ENCODE results near the gene KNSTRN.
A peak's percentile ranks its signal among the peaks of the same experiment; 100 is the strongest.

KNSTRN gene

DNA sequence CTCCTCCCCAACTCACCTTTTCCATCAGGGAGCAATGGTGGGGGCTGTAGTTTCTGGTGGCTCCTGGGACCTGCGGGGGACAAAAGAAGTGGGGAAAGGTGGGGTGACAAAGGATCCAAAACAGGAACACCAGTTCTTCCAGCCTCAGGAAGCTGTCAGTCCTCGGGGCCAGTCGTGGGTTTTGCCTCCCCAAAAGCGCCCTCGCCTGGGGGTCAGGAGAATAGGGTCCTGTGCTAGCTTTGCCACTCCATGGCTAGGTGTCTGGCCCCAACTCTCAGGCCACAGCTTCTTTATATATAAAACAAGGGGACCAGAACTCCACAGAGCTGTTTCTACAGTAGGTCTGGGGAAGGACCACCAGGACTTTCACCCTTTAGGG lies 45.8 kb upstream of the KNSTRN start:
- DNase-seq (ENCODE audit: low read depth): peak; percentile 31
- TF ChIP-seq, protein P1, sequence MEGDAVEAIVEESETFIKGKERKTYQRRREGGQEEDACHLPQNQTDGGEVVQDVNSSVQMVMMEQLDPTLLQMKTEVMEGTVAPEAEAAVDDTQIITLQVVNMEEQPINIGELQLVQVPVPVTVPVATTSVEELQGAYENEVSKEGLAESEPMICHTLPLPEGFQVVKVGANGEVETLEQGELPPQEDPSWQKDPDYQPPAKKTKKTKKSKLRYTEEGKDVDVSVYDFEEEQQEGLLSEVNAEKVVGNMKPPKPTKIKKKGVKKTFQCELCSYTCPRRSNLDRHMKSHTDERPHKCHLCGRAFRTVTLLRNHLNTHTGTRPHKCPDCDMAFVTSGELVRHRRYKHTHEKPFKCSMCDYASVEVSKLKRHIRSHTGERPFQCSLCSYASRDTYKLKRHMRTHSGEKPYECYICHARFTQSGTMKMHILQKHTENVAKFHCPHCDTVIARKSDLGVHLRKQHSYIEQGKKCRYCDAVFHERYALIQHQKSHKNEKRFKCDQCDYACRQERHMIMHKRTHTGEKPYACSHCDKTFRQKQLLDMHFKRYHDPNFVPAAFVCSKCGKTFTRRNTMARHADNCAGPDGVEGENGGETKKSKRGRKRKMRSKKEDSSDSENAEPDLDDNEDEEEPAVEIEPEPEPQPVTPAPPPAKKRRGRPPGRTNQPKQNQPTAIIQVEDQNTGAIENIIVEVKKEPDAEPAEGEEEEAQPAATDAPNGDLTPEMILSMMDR (IDR thresholded peaks at IDR 0.05; ENCODE audit: insufficient read depth, low read depth, low read length, missing control alignments): peak; percentile 48
- no peak overlapping the region for H3K4me3 ChIP-seq (ENCODE audit: low read depth, low read length)

DNA sequence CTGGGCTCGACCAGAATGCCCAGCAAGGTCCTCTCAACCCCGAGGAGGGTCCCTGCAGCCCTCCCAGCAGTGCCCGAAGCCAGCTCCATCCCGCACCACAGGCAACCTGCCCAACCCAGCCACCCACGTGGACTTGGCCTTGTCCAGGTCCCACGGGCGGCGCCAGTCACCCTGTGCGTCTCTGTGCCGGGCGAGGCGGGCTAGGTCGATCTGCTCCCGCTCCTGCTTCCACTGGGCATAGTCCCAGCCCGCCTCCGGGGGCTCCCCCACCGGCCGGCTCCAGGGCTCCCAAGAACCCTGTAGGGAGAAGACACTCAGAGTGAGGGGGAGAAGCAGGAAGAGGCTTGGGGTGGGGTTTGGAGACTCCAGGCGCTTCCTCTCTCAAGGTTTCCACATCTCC lies 44.9 kb upstream of the KNSTRN start:
- TF ChIP-seq, protein P1 (IDR thresholded peaks at IDR 0.05; ENCODE audit: insufficient read depth, low read depth, low read length, missing control alignments): no peak
- no peak overlapping the region for H3K4me3 ChIP-seq (ENCODE audit: low read depth, low read length)
- no peak for DNase-seq (ENCODE audit: low read depth)

DNA sequence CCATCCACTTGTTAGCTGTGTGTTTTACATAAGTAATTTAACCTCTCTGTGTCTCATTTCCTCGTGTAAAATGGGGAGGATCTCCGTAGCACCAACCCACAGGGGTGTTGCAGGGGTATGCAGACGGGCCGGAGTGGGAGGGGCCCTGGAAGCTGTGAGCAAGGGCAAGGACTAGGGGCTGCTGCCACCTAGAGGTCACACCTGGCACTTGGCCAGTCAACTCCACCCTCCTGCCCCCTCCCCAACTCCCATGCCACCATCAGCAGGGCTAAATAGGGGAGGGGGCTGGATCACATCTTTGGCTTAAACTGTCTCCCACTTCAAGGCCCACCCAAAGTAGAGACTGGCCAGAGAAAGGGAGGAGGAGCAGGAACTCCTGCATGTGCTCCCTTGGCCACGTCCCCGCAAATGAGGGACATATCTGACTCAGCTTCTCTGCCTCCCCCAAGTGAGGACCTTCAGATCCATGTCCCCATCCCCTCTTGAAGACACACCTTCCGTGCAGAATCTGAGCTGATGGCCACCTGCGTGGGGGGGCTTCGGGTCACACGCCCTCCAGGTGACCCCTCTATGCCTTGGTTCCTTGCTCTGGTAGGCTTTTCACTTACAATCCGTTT lies 44.4 kb upstream of the KNSTRN start:
- no peak overlapping the region for H3K4me3 ChIP-seq (ENCODE audit: low read depth, low read length)
- DNase-seq (ENCODE audit: low read depth): peak; percentile 82
- TF ChIP-seq, protein P1 (IDR thresholded peaks at IDR 0.05; ENCODE audit: insufficient read depth, low read depth, low read length, missing control alignments): peak; percentile 95

DNA sequence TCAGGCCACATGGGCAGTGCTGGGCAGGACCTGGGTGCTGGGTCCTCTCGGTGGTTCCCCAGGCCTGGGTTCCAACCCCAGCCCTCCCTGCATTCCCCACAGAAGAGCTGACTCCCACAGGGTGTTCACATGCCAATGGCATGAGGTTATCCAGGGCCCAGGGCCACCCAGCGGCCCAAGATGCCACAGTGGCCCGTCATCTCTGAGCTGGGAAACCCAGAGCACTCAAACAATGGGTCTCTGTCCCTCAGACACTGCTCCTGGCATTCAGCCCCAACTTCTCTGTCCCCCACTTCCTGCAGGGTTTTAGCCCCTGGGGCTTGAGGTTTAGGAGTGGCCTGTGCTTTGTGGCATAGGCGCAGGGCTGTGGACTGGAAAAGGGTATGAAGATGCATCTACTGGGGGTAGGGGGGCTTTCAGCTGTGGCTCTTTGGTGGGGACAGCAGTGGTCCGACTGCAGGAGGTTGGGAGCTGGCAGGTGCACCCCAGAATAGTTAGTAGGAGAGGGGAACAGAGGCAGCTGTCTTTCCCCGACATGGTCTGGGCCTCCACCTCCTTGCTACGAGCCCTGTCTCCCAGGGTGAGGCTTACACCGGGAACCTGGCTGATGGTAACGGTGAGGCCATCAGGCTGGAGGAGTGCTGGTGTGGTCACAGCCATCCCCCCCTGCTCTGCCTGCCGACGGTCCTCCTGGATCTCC lies 43.5 kb upstream of the KNSTRN start:
- no peak for DNase-seq (ENCODE audit: low read depth)
- TF ChIP-seq, protein P1 (IDR thresholded peaks at IDR 0.05; ENCODE audit: insufficient read depth, low read depth, low read length, missing control alignments): no peak
- H3K4me3 ChIP-seq (ENCODE audit: low read depth, low read length): no peak overlapping the region

DNA sequence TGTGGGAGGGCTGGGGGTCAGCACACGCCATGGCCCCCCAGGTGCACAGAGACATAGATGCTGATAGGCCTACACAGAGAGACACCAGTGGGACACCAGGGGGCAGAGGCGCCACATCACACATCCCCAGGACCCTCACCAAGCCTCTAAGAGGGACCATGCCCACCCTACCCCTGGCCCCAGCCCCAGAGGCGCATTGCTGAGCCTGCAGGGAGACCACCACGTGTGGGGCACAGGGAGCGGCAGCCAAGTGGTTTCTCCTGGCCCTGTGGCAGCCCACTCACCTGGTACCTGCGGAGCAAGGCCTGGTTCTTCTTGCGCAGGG lies 42.9 kb upstream of the KNSTRN start:
- no peak for DNase-seq (ENCODE audit: low read depth)
- TF ChIP-seq, protein P1 (IDR thresholded peaks at IDR 0.05; ENCODE audit: insufficient read depth, low read depth, low read length, missing control alignments): no peak
- H3K4me3 ChIP-seq (ENCODE audit: low read depth, low read length): no peak overlapping the region

DNA sequence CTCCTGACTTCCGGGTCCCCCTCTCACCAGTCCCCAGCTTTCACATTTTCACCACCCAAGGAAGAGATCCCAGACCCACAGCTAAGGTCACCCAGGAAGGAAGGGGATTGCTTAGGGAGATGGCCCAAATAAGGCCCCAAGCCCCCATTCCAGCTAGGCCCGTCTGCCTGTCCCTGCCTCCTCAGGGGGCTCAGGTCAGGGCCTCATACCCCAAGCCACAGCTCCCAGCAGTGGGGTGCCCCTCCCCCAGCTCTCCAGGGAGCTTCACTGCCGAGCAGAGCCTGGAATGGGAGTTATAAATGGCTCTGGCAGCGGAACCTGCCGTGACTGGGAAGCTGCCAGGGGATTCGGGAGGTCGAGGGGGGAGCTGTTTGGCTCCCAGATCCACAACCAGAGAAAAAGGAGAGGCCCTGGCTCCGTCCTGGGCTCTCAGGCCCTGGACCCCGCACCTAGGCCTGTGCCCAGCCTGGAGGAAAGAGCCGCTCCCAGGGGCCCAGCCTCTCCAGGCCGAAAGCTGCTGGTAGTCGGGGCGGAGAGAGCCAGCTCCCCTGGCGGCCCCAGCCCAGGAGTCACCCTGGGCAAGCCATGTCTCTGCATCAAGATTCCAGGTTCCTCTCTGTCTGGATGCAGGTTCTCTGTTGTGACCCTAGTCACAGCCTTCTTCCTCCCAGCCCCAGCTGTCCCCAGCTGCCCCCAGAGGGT lies 42.3 kb upstream of the KNSTRN start:
- TF ChIP-seq, protein P1 (IDR thresholded peaks at IDR 0.05; ENCODE audit: insufficient read depth, low read depth, low read length, missing control alignments): no peak
- H3K4me3 ChIP-seq (ENCODE audit: low read depth, low read length): no peak overlapping the region
- DNase-seq (ENCODE audit: low read depth): no peak
